Stimulated activated CD4-positive, alpha-beta T cell treated with anti-CD3 and anti-CD28 coated beads, Interleukin-1b, Interleukin-23, amount 100 ng/mL, for 1 hour (primary cell): Measurements from ENCODE around the gene OR2M4.
"Not testable (repeated sequence)": the region's sequence is repeated elsewhere in the genome, so short reads cannot be mapped to it uniquely, and the experiment has no call there.

Experiments used
- DNase-seq, 2 donors: peaks; one replicate each; pipeline ENCODE4 v3.0.0-alpha.2; 2020; ENCODE audit warnings: low read depth in 2 of 2

Gene OR2M4

DNA sequence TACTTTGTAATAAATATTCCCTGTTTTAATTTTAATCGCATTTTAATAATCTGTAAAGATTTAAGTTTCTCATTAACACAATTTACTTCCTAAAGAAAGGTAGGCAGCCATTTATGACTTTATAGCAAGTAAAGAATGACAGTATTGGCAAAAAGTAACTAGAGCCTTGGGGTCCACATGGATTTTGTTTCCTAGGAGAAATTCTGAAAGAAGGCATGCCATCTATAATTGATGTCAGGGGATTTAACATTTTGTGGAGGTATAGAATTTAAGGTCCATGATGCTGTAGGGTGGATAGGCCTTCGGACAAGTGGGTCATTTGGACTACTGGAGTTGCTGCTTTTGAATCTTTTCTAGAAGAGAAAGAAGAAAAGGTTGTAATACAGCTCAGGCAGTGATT is at the start of gene OR2M4:
Gene OR2M4 (plus strand): TSS at position 301 of the 400 bp plus-strand sequence. CDS start 7,512 bp downstream, outside the sequence.
- DNase-seq, result no peak

GRCh38 chr1:248183996-248184395 is 47.2 kb upstream of the OR2M4 start:
- no peak for DNase-seq

DNA sequence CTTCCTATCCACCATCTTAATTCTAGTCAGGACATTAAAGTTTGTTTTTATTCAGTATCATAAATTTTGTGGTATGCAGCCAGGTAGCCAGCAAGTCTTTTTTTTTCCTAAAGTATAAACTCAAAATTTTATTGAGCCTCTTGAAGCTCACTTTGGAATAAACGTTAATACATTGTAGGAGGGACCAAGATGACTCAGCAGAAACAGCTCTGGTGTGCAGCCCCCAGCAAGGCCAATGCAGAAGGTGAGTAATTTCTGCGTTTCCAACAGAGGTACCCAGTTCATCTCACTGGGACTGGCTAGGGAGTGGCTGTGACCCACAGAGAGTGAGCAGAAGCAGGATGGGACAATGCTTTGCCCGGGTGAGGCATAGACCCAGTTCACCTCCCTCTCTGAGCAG is 43.9 kb upstream of the OR2M4 start:
- no peak for DNase-seq

DNA sequence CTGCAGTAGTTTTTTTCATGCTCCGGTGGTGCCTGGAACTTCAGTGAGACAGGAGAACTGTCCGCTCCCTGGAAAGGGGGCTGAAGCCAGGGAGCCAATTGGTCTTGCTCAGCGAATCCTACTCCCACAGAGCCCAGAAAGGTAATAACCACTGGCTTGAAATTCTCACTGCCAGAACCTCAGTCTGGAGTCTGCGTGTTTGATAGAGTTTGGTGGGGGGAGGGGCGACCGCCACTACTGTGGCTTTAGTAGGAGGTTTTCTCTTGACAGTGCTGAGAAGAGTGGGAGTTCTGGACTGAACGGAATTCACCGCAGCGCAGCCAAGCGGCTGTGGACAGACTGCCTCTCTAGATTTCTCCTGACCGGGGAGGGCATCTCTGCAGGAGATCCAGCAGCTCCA is 42.2 kb upstream of the OR2M4 start:
- no peak for DNase-seq

DNA sequence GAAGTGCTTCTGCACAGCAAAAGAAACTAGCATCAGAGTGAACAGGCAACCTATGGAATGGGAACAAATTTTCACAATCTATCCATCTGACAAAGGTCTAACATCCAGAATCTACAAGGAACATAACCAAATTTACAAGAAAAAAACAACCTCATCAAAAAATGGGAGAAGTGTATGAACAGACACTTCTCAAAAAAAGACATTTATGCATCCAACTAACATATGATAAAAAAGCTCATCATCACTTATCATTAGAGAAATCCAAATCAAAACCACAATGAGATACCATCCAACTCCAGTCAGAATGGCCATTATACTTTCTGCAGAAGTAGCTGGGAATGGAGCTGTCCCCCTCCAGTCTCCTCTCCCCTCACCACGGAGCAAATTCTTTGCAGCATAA is 37.1 kb upstream of the OR2M4 start:
- no peak for DNase-seq

DNA sequence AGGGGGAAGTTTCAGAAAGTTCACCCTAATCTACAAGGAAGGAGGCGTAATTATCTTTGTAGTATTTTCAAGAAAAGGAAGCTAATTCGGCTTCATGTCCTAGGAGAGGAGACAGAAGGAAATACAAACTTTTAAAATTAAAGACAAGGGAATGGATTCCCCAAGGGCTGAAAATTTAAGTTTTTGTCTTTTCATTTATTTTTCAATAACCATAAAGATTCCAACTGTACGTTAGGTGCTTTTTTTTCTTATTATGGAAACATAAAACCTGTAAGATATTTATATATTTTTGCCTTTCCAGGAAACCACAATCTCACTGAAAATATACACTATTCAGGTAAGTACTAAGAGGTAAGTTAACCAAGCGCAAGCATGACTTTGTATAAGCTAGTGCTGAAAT is 34.3 kb upstream of the OR2M4 start, which contains the start of gene OR2M3:
Gene OR2M3 (plus strand): TSS at position 301 of the 400 bp plus-strand sequence. CDS start 5,803 bp downstream, outside the sequence.
- DNase-seq, result no peak

GRCh38 chr1:248215880-248216279 is 15.3 kb upstream of the OR2M4 start:
- no peak for DNase-seq

GRCh38 chr1:248225537-248225936 is 5.7 kb upstream of the OR2M4 start:
- DNase-seq, result no peak

DNA sequence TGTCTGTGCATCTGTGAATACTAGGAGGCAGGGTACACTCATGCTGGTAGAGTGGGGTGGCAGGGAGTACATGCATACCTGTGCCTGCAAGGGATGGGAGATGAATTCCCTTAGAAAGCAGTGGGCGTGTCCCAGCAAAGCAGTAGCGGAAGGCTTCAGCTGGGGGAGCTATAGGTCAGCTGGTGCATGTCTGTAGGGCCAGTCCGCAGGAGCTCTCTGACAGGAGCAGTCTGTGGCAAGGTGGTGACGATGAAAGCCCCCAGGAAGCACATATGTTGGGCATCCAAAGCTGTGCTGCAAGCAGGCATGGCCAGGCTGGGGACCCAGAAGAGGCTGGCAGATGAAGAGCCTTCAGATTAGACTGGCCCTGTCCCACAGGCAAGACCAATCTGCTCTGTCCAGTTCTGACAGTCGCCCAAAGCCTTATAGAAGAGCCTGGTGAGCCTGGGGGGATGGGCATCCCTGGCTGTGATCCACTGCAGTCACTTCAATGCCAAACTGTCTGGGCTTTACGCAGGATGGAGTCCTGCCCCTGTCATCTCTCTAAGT is 1.8 kb upstream of the OR2M4 start:
- no peak for DNase-seq

DNA sequence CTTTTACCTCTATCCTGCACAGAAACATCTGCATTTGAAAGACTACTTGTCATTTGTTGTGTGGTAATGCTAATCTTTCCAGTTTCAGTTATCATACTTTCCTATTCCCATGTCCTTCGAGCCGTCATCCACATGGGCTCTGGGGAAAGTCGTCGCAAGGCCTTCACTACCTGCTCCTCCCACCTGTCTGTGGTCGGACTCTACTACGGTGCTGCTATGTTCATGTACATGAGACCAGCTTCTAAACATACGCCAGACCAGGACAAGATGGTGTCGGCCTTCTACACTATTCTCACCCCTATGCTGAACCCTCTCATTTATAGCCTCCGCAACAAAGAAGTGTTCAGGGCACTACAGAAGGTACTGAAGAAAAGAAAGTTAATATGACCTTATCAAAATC is 8.3 kb downstream of the OR2M4 start:
- no peak for DNase-seq

- no peak for DNase-seq
Observed at GRCh38 chr1:248243204-248243603, 12.0 kb downstream of the OR2M4 start.

- DNase-seq, result not testable (repeated sequence)
Observed at GRCh38 chr1:248259309-248259708, 28.1 kb downstream of the OR2M4 start.

GRCh38 chr1:248268178-248268577 is 37.0 kb downstream of the OR2M4 start:
- no peak for DNase-seq

- not testable (repeated sequence) for DNase-seq
Observed at GRCh38 chr1:248273225-248273624, 42.0 kb downstream of the OR2M4 start.

GRCh38 chr1:248277876-248278275 is 46.7 kb downstream of the OR2M4 start, which contains the start of gene OR2T33:
Gene OR2T33, minus strand, starts transcription at chr1:248277976. Its CDS starts 4,162 bp downstream, at chr1:248273814.
- no peak for DNase-seq

- no peak for DNase-seq
Observed at GRCh38 chr1:248288391-248288790, 57.2 kb downstream of the OR2M4 start.
